K562 (cell line): ENCODE data around the gene DAW1.

ENCODE experiments used
- CBFB ChIP-seq: sonication (generic); formaldehyde crosslinking; IDR thresholded peaks from 2 replicates; pipeline ENCODE4 v1.4.0; 2020; ENCODE audit warnings: mild to moderate bottlenecking, missing genetic modification reagents
- EP300 ChIP-seq: IDR thresholded peaks from 2 replicates; pipeline ENCODE4 v1.6.1; 2012; ENCODE audit warnings: low read length, improper control_type of control experiment
- HCFC1 ChIP-seq: IDR thresholded peaks from 2 replicates; pipeline ENCODE4 v1.6.1; 2012; ENCODE audit warnings: low read depth, low read length, improper control_type of control experiment
- JUND ChIP-seq, 2 experiments: IDR thresholded peaks; 2 replicates in 1 of 2; 3 replicates in 1 of 2; pipeline ENCODE4 v1.6.1; 2011; ENCODE audit warnings: borderline replicate concordance in 2 of 2, low read depth in 2 of 2, low read length in 2 of 2, improper control_type of control experiment in 1 of 2, missing biosample characterization in 1 of 2, missing genetic modification characterization in 1 of 2, missing genetic modification reagents in 1 of 2
- MCM5 ChIP-seq: fragments of 450-650 bp; IDR thresholded peaks from 2 replicates; pipeline ENCODE4 v1.6.1; 2016; ENCODE audit warnings: low read depth
- TF ChIP-seq, protein P1 (sequence below): fragments of 450-650 bp; IDR thresholded peaks from 2 replicates; pipeline ENCODE4 v1.6.1; 2016; ENCODE audit warnings: borderline replicate concordance
- TF ChIP-seq, protein P2 (sequence below), 3 experiments: IDR thresholded peaks in 2 of 3; conservative IDR thresholded peaks in 1 of 3; 2 replicates each; pipeline ENCODE4 v1.5.1; 2011 to 2012; ENCODE audit warnings: low read length in 3 of 3, mild to moderate bottlenecking in 3 of 3, control low read depth in 2 of 3, improper control_type of control experiment in 1 of 3, inconsistent platforms in 1 of 3, low read depth in 1 of 3, mixed read lengths in 1 of 3, moderate library complexity in 1 of 3; ENCODE audit not compliant: insufficient read depth in 2 of 3

DNA sequence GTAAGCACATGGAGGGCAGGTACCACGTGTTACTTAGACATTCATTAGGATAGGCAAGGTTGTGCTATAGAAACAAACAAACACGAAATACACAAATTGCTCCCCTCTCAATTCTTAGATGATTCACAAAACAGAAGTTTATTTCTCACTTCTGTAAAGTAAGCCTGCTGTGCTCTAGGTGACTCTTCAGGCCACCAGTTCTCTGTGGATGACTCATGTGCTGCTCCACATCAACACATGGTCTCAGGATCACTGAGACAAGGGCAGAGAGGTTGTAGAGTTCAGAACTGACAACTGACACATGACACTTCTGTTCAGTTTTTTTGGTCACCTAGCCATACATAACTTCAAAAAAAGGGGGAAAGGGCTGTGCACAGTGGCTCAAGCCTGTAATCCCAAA lies 70.6 kb downstream of the DAW1 start:
- TF ChIP-seq MCM5: no peak
- TF ChIP-seq, protein P1, sequence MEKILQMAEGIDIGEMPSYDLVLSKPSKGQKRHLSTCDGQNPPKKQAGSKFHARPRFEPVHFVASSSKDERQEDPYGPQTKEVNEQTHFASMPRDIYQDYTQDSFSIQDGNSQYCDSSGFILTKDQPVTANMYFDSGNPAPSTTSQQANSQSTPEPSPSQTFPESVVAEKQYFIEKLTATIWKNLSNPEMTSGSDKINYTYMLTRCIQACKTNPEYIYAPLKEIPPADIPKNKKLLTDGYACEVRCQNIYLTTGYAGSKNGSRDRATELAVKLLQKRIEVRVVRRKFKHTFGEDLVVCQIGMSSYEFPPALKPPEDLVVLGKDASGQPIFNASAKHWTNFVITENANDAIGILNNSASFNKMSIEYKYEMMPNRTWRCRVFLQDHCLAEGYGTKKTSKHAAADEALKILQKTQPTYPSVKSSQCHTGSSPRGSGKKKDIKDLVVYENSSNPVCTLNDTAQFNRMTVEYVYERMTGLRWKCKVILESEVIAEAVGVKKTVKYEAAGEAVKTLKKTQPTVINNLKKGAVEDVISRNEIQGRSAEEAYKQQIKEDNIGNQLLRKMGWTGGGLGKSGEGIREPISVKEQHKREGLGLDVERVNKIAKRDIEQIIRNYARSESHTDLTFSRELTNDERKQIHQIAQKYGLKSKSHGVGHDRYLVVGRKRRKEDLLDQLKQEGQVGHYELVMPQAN: no peak
- TF ChIP-seq, protein P2, sequence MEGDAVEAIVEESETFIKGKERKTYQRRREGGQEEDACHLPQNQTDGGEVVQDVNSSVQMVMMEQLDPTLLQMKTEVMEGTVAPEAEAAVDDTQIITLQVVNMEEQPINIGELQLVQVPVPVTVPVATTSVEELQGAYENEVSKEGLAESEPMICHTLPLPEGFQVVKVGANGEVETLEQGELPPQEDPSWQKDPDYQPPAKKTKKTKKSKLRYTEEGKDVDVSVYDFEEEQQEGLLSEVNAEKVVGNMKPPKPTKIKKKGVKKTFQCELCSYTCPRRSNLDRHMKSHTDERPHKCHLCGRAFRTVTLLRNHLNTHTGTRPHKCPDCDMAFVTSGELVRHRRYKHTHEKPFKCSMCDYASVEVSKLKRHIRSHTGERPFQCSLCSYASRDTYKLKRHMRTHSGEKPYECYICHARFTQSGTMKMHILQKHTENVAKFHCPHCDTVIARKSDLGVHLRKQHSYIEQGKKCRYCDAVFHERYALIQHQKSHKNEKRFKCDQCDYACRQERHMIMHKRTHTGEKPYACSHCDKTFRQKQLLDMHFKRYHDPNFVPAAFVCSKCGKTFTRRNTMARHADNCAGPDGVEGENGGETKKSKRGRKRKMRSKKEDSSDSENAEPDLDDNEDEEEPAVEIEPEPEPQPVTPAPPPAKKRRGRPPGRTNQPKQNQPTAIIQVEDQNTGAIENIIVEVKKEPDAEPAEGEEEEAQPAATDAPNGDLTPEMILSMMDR (IDR thresholded peaks at IDR 0.05 in 2 of 3, conservative IDR thresholded peaks at IDR 0.05 in 1 of 3; ENCODE audit: insufficient read depth in 2 of 3, low read depth in 1 of 3, low read length in 3 of 3): no peak
- no peak for TF ChIP-seq EP300
- no peak for TF ChIP-seq JUND (IDR thresholded peaks at IDR 0.05; ENCODE audit: borderline replicate concordance, low read depth, low read length)
- no peak for TF ChIP-seq JUND (tag; IDR thresholded peaks at IDR 0.05; ENCODE audit: borderline replicate concordance, low read depth, low read length)
- no peak for TF ChIP-seq HCFC1
- TF ChIP-seq CBFB: no peak
